Measurements from ENCODE around the gene FAM229A.

- TF ChIP-seq ZNF274 (IDR thresholded peaks at IDR 0.05; ENCODE audit: low read depth, low read length), result no peak
- TF ChIP-seq SUZ12 (IDR thresholded peaks at IDR 0.05; ENCODE audit: extremely low read depth, insufficient read depth, insufficient read length), result no peak
Measured at GRCh38 chr1:32352239-32352745, 10.0 kb downstream of the FAM229A start.
